GM21528 (cell line): ENCODE results near the gene TMEM138.

Experiments
- ATAC-seq: cut with Tn5 transposase; IDR thresholded peaks from one replicate; pipeline ENCODE4 v1.9.1; 2021; ENCODE audit warnings: mild to moderate bottlenecking, moderate library complexity; ENCODE audit not compliant: unreplicated experiment, low FRiP score

TMEM138 gene

GRCh38 chr11:61403658-61404057, 41.5 kb downstream of the TMEM138 start:
- no peak for ATAC-seq

- ATAC-seq: no peak
Observed at GRCh38 chr11:61404103-61404502, 41.9 kb downstream of the TMEM138 start.

DNA sequence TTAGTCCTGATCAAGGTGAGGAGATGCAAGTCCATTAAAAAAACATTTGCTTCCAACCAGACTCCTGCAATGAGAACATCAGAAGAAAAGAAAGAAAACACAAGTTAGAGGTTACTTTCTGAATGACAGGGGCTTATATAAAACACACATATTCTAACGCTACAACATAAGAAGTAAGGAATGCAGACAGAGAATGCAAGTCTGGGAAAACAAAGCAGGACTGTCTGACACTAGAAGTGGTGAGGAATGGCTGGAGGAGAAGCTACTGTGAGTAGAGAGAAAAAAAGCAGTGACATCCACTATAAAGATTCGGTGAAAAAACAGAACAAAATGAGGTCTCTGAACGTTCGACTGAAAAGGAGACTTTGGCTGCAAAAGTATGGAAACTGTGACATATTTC, 42.5 kb downstream of the TMEM138 start:
- no peak for ATAC-seq

- ATAC-seq: no peak
Observed at GRCh38 chr11:61406067-61406466, 43.9 kb downstream of the TMEM138 start.

GRCh38 chr11:61406991-61407728, 45.0 kb downstream of the TMEM138 start:
- ATAC-seq: no peak

DNA sequence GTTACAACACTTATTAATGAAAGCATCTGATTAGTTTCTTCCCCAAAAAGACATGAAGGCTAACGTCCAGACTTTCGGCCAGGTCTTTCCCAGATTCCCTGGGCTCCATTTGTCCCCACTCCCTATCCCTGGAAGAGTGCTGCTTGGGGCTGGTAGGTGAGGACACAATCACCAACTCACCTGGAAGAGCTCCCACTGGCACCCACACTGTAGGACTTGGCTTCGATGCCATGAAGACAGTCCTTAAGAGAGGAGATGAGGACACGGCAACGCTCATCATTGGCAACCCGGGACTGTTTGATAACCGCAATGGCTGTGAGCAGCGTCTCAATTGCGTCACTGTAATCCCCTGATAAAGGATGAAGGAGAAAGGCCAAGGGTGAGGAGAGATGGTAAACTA, 49.4 kb downstream of the TMEM138 start:
- ATAC-seq: no peak

GRCh38 chr11:61413496-61413895, 51.3 kb downstream of the TMEM138 start:
- ATAC-seq: no peak

GRCh38 chr11:61414547-61414946, 52.4 kb downstream of the TMEM138 start:
- no peak for ATAC-seq

DNA sequence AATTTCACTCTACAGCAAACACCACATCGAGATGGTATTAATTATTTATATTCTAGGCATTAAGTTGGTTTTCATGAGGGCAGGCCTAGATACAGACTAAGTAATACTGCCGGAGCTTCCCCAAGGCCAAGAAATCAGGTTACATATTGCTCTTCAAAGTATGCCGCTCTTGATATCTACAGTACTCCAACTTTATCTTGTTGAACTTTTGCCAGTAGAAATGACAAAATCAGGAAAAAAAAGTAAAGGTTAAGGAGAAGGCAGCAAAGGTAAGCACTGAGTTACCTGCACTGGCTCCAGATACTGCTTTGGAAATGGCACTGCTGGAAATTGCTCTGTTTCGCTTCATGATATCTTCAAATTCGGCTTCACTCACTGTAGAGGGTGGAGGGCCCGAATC, 53.2 kb downstream of the TMEM138 start:
- ATAC-seq: no peak

GRCh38 chr11:61416941-61417340, 54.8 kb downstream of the TMEM138 start:
- ATAC-seq: no peak

GRCh38 chr11:61417670-61418069, 55.5 kb downstream of the TMEM138 start:
- no peak for ATAC-seq

DNA sequence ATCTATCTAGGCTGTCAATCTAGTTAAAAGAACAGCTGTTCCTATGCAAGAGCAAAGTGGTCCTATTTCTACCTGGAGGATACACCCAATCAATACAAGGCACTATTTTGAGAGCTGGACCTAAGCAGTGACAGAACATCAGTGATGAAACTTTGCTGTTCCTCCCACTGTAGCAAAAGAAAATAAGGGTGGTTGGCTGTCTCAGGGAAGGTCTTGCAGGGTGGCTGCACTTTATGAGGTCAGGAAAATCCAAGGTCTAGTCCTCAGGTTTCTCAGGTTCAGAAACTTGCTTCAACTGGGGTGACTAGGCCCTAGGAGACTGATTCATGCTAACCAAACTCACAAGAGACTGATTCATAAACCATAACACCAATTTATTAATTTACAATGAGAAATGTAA, 56.0 kb downstream of the TMEM138 start:
- ATAC-seq: no peak
